H1 (cell line): ENCODE measurements around the gene MROH2A. TPM values are rescaled to one million over a fixed set of nuclear protein-coding genes. Genes with fewer than 3 reads are reported as not detected.

ENCODE experiments used
- CTCF ChIA-PET: fragments of 300-600 bp; sonication (Branson Sonifier 250); formaldehyde crosslinking; loops from one replicate; lab custom pipeline; 2021; ENCODE audit not compliant: partially characterized antibody; lab: Charles Lee
- POLR2A ChIA-PET: fragments of 300-600 bp; sonication (Branson Sonifier 250); formaldehyde crosslinking; loops from one replicate; lab custom pipeline; 2021; ENCODE audit warnings: inconsistent platforms; ENCODE audit not compliant: partially characterized antibody; lab: Charles Lee
- DNase-seq, 2 experiments: peaks; one replicate each; pipeline versions ENCODE4 v3.0.0 to v3.0.0-alpha.2; 2010 to 2022; ENCODE audit warnings: low spot score in 2 of 2, low read depth in 1 of 2, mixed read lengths in 1 of 2
- FAIRE-seq: peaks from 2 replicates; lab custom pipeline; 2011; peaks lifted over from hg19 to GRCh38; lab: Jason Lieb, UNC
- H2AFZ ChIP-seq: 2 replicates; pipeline ENCODE4 v1.8.1; 2012; ENCODE audit warnings: low read length, inconsistent platforms
- H2AK5ac ChIP-seq: 2 replicates; pipeline ENCODE4 v1.6.1; 2013; ENCODE audit warnings: low read depth, low read length
- H2BK120ac ChIP-seq: replicated peaks from 2 replicates; pipeline ENCODE3; 2013; ENCODE audit warnings: low read depth, low read length, inconsistent platforms
- H2BK12ac ChIP-seq: 2 replicates; pipeline ENCODE4 v1.6.1; 2013; ENCODE audit warnings: low read depth, low read length
- H2BK15ac ChIP-seq: 2 replicates; pipeline ENCODE4 v1.6.1; 2013; ENCODE audit warnings: low read length
- H2BK20ac ChIP-seq: 2 replicates; pipeline ENCODE4 v1.6.1; 2013; ENCODE audit warnings: low read length
- H2BK5ac ChIP-seq: 2 replicates; pipeline ENCODE4 v1.6.1; 2013; ENCODE audit warnings: low read depth, low read length
- H3K14ac ChIP-seq: 2 replicates; pipeline ENCODE4 v1.6.1; 2013; ENCODE audit warnings: inconsistent platforms; ENCODE audit not compliant: insufficient read length
- H3K18ac ChIP-seq: 2 replicates; pipeline ENCODE4 v1.6.1; 2013; ENCODE audit warnings: low read length; ENCODE audit errors: extremely low read depth
- H3K23ac ChIP-seq: 2 replicates; pipeline ENCODE4 v1.6.1; 2013; ENCODE audit warnings: inconsistent platforms; ENCODE audit not compliant: insufficient read length
- H3K23me2 ChIP-seq: 2 replicates; pipeline ENCODE4 v1.6.1; 2013; ENCODE audit warnings: low read depth, low read length
- H3K27ac ChIP-seq: 2 replicates; pipeline ENCODE4 v1.6.1; 2011; ENCODE audit warnings: low read depth, low read length, inconsistent platforms
- H3K27me3 ChIP-seq, 4 experiments: replicated peaks in 1 of 4; 1 replicate in 1 of 4; 2 replicates in 3 of 4; pipeline versions ENCODE4 v1.6.1 to v1.8.1; 2011 to 2013; ENCODE audit warnings: low read length in 3 of 4, mild to moderate bottlenecking in 3 of 4, inconsistent platforms in 2 of 4, mixed read lengths in 2 of 4, moderate library complexity in 1 of 4; ENCODE audit not compliant: control insufficient read depth in 3 of 4, insufficient read depth in 3 of 4; ENCODE audit errors: extremely low read depth in 1 of 4
- H3K36me3 ChIP-seq, 4 experiments: 2 replicates each; pipeline versions ENCODE4 v1.6.1 to v1.8.1; 2011 to 2013; ENCODE audit warnings: mild to moderate bottlenecking in 4 of 4, low read length in 3 of 4, moderate library complexity in 2 of 4, control low read depth in 1 of 4, inconsistent platforms in 1 of 4; ENCODE audit not compliant: insufficient read depth in 4 of 4, control insufficient read depth in 2 of 4
- H3K4ac ChIP-seq: replicated peaks from 2 replicates; pipeline ENCODE3; 2013; ENCODE audit warnings: low read length, low read depth, mixed read lengths, inconsistent platforms; ENCODE audit not compliant: insufficient read length
- H3K4me1 ChIP-seq, 4 experiments: replicated peaks in 1 of 4; 1 replicate in 1 of 4; 2 replicates in 3 of 4; pipeline versions ENCODE4 v1.6.1 to v1.8.1; 2011 to 2013; ENCODE audit warnings: low read length in 3 of 4, inconsistent platforms in 2 of 4, mixed read lengths in 1 of 4; ENCODE audit not compliant: insufficient read depth in 4 of 4, control insufficient read depth in 3 of 4
- H3K4me2 ChIP-seq, 2 experiments: 2 replicates each; pipeline versions ENCODE4 v1.6.1 to v1.8.1; 2011 to 2013; ENCODE audit warnings: low read depth in 2 of 2, low read length in 2 of 2, control low read depth in 1 of 2, inconsistent platforms in 1 of 2, mild to moderate bottlenecking in 1 of 2; ENCODE audit not compliant: insufficient read depth in 1 of 2
- H3K4me3 ChIP-seq, 4 experiments: fragments of 200-600, 300-600 bp in 1 of 4; sonication (generic), shearing (Covaris generic), sonication (Bioruptor Twin) in 1 of 4; 2 replicates each; pipeline versions ENCODE4 v1.5.1 to v1.8.1; 2011 to 2016; ENCODE audit warnings: low read length in 4 of 4, low read depth in 3 of 4, control low read depth in 2 of 4, inconsistent platforms in 2 of 4, mild to moderate bottlenecking in 2 of 4, mixed read lengths in 1 of 4, moderate library complexity in 1 of 4; ENCODE audit not compliant: insufficient read depth in 2 of 4; ENCODE audit errors: extremely low read depth in 1 of 4
- H3K56ac ChIP-seq: replicated peaks from 2 replicates; pipeline ENCODE3; 2013; ENCODE audit warnings: low read depth, mild to moderate bottlenecking, mixed read lengths, low read length, inconsistent platforms; ENCODE audit not compliant: insufficient read length
- H3K79me1 ChIP-seq: 2 replicates; pipeline ENCODE4 v1.6.1; 2013; ENCODE audit warnings: low read depth, low read length, control low read depth
- H3K79me2 ChIP-seq, 2 experiments: 2 replicates each; pipeline versions ENCODE4 v1.6.1 to v1.8.1; 2012 to 2013; ENCODE audit warnings: low read length in 2 of 2, mild to moderate bottlenecking in 2 of 2, inconsistent platforms in 1 of 2; ENCODE audit not compliant: insufficient read depth in 2 of 2, control insufficient read depth in 1 of 2
- H3K9ac ChIP-seq, 4 experiments: replicated peaks in 1 of 4; 1 replicate in 1 of 4; 2 replicates in 3 of 4; pipeline versions ENCODE4 v1.6.1 to v1.8.1; 2011 to 2013; ENCODE audit warnings: low read depth in 3 of 4, low read length in 3 of 4, control low read depth in 2 of 4, mild to moderate bottlenecking in 2 of 4, moderate library complexity in 2 of 4, inconsistent platforms in 1 of 4; ENCODE audit errors: extremely low read depth in 1 of 4
- H3K9me3 ChIP-seq, 2 experiments: 2 replicates each; pipeline versions ENCODE4 v1.6.1 to v1.8.1; 2012 to 2013; ENCODE audit warnings: mild to moderate bottlenecking in 2 of 2, moderate library complexity in 2 of 2, control low read depth in 1 of 2, inconsistent platforms in 1 of 2, low read depth in 1 of 2, low read length in 1 of 2, mixed read lengths in 1 of 2; ENCODE audit not compliant: insufficient read depth in 2 of 2
- H4K20me1 ChIP-seq, 2 experiments: replicated peaks in 1 of 2; 2 replicates each; pipeline versions ENCODE3 to v1.8.1; 2011 to 2013; ENCODE audit warnings: inconsistent platforms in 2 of 2, low read length in 2 of 2, mild to moderate bottlenecking in 1 of 2; ENCODE audit not compliant: insufficient read depth in 2 of 2, control insufficient read depth in 1 of 2
- H4K5ac ChIP-seq: 2 replicates; pipeline ENCODE4 v1.6.1; 2013; ENCODE audit warnings: low read length, low read depth, mixed read lengths, inconsistent platforms; ENCODE audit not compliant: insufficient read length
- H4K8ac ChIP-seq: 2 replicates; pipeline ENCODE4 v1.8.0; 2013; ENCODE audit warnings: mild to moderate bottlenecking, moderate library complexity, low read length, inconsistent platforms; ENCODE audit not compliant: insufficient read depth; ENCODE audit errors: extremely low read depth
- H4K91ac ChIP-seq: replicated peaks from 2 replicates; pipeline ENCODE3; 2013; ENCODE audit warnings: low read length, mixed read lengths, inconsistent platforms; ENCODE audit not compliant: insufficient read length
- CTBP2 ChIP-seq: IDR thresholded peaks from 2 replicates; pipeline ENCODE4 v1.7.0; 2011; ENCODE audit warnings: borderline replicate concordance, mild to moderate bottlenecking, moderate library complexity, mixed read lengths, low read length; ENCODE audit not compliant: insufficient read depth, insufficient read length
- GABPA ChIP-seq: IDR thresholded peaks from 2 replicates; pipeline ENCODE4 v1.6.1; 2011; ENCODE audit warnings: mild to moderate bottlenecking, low read length, moderate library complexity, borderline replicate concordance; ENCODE audit not compliant: insufficient read depth
- PHF8 ChIP-seq: fragments of 200-600 bp; sonication (generic); conservative IDR thresholded peaks from 2 replicates; pipeline ENCODE4 v1.7.1; 2012; ENCODE audit warnings: low read depth, mild to moderate bottlenecking, inconsistent platforms, low read length, moderate library complexity
- RXRA ChIP-seq: IDR thresholded peaks from 2 replicates; pipeline ENCODE4 v1.6.1; 2011; ENCODE audit warnings: low read depth, mild to moderate bottlenecking, low read length, moderate library complexity; ENCODE audit not compliant: insufficient read depth
- WGBS, 2 experiments: shearing (Covaris generic) in 1 of 2; methylation state at CpG; one replicate each; pipeline versions ENCODE4 v1.1.6 to v1.1.7; 2013 to 2015; ENCODE audit warnings: low lambda C conversion rate in 2 of 2, mixed read lengths in 2 of 2, inconsistent platforms in 1 of 2, low coverage in 1 of 2, missing lambda C conversion rate in 1 of 2; ENCODE audit not compliant: insufficient replicate concordance in 2 of 2, insufficient coverage in 1 of 2, insufficient read length in 1 of 2; ENCODE audit errors: extremely low coverage in 1 of 2, missing lambda C conversion rate in 1 of 2; 5-methylcytosine and 5-hydroxymethylcytosine counted together
- polyA plus RNA-seq, 7 experiments: library from polyadenylated mRNA; depleted of rRNA in 3 of 7; stranded (reverse) in 5 of 7; unstranded in 2 of 7; fragments of >200 nt in 5 of 7; fragments of 200-250 nt in 2 of 7; gene quantifications; 1 replicate in 5 of 7; 2 replicates in 1 of 7; 4 replicates in 1 of 7; pipeline versions ENCODE4 v1.2.1 to v1.2.3, GENCODE V29; 2011 to 2013; ENCODE audit warnings: missing spikeins in 2 of 7, mixed read lengths in 2 of 7
- total RNA-seq: library from RNA; stranded (reverse); fragmentation: NEBNext Ultra II Directional; extraction: Animal tissue kit (Norgen Biotek cat#: 25700); gene quantifications from 2 replicates; pipeline ENCODE4 v1.2.1, GENCODE V29; 2021

Gene MROH2A
- total and polyA plus RNA-seq, 2 of the 8 experiments (the other 6 are each of a cell fraction or from before 2014, with no cell fraction given), result not detected

DNA sequence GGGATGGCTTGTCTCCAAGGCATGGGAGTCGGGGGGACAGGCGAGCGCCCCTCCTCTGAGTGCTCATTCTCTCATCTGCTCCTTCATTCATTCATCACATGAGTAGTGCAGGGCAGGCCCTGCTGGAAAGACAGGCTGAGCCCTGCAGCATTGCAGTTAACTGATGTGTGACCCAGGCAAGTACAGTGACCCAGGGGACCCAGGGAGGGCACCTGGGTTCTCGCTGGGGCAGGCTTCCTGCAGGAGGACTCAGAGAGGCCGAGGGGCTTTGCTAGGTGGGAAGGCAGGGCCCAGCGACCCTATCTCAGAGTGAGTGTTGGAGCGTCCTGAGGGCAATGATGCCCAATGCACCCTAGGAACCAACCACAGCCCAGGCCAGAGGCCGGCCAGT, 45.6 kb downstream of the MROH2A start:
- DNase-seq, result no peak
- Histone ChIP-seq H2BK120ac (no peak overlapping the region), H2BK15ac (no peak overlapping the region), H3K23ac (no peak overlapping the region), H2BK20ac (no peak overlapping the region), H3K56ac (no peak overlapping the region), H3K27me3 (no peaks in the 10 kb centered on the region), H3K4me2 (no peak overlapping the region), H3K23me2 (no peaks in the 10 kb centered on the region), H4K20me1 (no peaks in the 10 kb centered on the region), H3K36me3 (no peaks in the 10 kb centered on the region), H3K18ac (no peak overlapping the region), H4K8ac (no peak overlapping the region), H3K79me1 (no peaks in the 10 kb centered on the region), H4K91ac (no peak overlapping the region), H3K4me3 (no peak overlapping the region), H2BK12ac (no peak overlapping the region), H3K9ac (no peak overlapping the region), H3K4me1 (no peaks in the 10 kb centered on the region), H2BK5ac (no peak overlapping the region), H2AK5ac (no peak overlapping the region), H3K4ac (no peak overlapping the region), H3K27ac (no peak overlapping the region), H4K5ac (no peak overlapping the region), H3K79me2 (no peaks in the 10 kb centered on the region), H2AFZ (no peak overlapping the region), H3K14ac (no peak overlapping the region), H3K9me3 (no peaks in the 10 kb centered on the region)
- 94% methylated on average over 7 of the region's 8 CpGs; no CpG with 5 or more reads in 1 of the 2 experiments for WGBS, 2 experiments
- CTCF ChIA-PET, result interaction anchor here (1.1 to 1.8 kb wide), 2 partner anchors 9 to 44 kb away, joined by 3 to 7 read pairs; no protein-coding TSS in a partner anchor
- no peak for FAIRE-seq
- POLR2A ChIA-PET, result no interaction called here
- TF ChIP-seq PHF8, result no peak
- no peak for TF ChIP-seq CTBP2
- no peak for TF ChIP-seq GABPA
- TF ChIP-seq RXRA, result no peak
